HEK293 (cell line): ENCODE data around the gene RPL12.

Source experiments
- KLF16 ChIP-seq: fragments of 450-650 bp; formaldehyde crosslinking; IDR thresholded peaks from 2 replicates; pipeline ENCODE4 v1.5.1; 2017; ENCODE audit warnings: missing biosample characterization, missing genetic modification characterization
- ZNF561 ChIP-seq: fragments of 450-650 bp; IDR thresholded peaks from 2 replicates; pipeline ENCODE4 v1.5.1; 2018; ENCODE audit warnings: missing biosample characterization, missing genetic modification characterization, borderline replicate concordance
- ZNF624 ChIP-seq: fragments of 450-650 bp; formaldehyde crosslinking; IDR thresholded peaks from 2 replicates; pipeline ENCODE4 v1.5.1; 2017; ENCODE audit warnings: missing biosample characterization, missing genetic modification characterization
- ZNF76 ChIP-seq: fragments of 450-650 bp; formaldehyde crosslinking; IDR thresholded peaks from 2 replicates; pipeline ENCODE4; 2016; ENCODE audit warnings: low read depth, missing biosample characterization, missing genetic modification characterization, borderline replicate concordance
- ZSCAN23 ChIP-seq: fragments of 450-650 bp; formaldehyde crosslinking; IDR thresholded peaks from 2 replicates; pipeline ENCODE4 v1.5.1; 2016; ENCODE audit warnings: missing biosample characterization, missing genetic modification characterization
- TF ChIP-seq, protein P1 (sequence below): fragments of 450-650 bp; formaldehyde crosslinking; IDR thresholded peaks from 2 replicates; pipeline ENCODE4 v1.5.1; 2016; ENCODE audit warnings: missing biosample characterization, missing genetic modification characterization, low read depth
- TF ChIP-seq, protein P2 (sequence below): fragments of 450-650 bp; formaldehyde crosslinking; IDR thresholded peaks from 2 replicates; pipeline ENCODE4 v1.5.1; 2016; ENCODE audit warnings: missing biosample characterization, missing genetic modification characterization
- TF ChIP-seq, protein P3 (sequence below): fragments of 450-650 bp; formaldehyde crosslinking; conservative IDR thresholded peaks from 2 replicates; pipeline ENCODE4 v1.5.1; 2016; ENCODE audit warnings: low read depth, missing biosample characterization, missing genetic modification characterization
- TF ChIP-seq, protein P4 (sequence below): fragments of 450-650 bp; formaldehyde crosslinking; optimal IDR thresholded peaks from 2 replicates; pipeline ENCODE3; 2016; ENCODE audit warnings: missing biosample characterization, mild to moderate bottlenecking, missing genetic modification characterization
- TF ChIP-seq, protein P5 (sequence below): fragments of 450-650 bp; formaldehyde crosslinking; IDR thresholded peaks from 2 replicates; pipeline ENCODE4 v1.5.1; 2016; ENCODE audit warnings: missing biosample characterization, missing genetic modification characterization
- TF ChIP-seq, protein P6 (sequence below): fragments of 450-650 bp; formaldehyde crosslinking; IDR thresholded peaks from 2 replicates; pipeline ENCODE4 v1.5.1; 2017; ENCODE audit warnings: missing biosample characterization, missing genetic modification characterization

The RPL12 gene

DNA sequence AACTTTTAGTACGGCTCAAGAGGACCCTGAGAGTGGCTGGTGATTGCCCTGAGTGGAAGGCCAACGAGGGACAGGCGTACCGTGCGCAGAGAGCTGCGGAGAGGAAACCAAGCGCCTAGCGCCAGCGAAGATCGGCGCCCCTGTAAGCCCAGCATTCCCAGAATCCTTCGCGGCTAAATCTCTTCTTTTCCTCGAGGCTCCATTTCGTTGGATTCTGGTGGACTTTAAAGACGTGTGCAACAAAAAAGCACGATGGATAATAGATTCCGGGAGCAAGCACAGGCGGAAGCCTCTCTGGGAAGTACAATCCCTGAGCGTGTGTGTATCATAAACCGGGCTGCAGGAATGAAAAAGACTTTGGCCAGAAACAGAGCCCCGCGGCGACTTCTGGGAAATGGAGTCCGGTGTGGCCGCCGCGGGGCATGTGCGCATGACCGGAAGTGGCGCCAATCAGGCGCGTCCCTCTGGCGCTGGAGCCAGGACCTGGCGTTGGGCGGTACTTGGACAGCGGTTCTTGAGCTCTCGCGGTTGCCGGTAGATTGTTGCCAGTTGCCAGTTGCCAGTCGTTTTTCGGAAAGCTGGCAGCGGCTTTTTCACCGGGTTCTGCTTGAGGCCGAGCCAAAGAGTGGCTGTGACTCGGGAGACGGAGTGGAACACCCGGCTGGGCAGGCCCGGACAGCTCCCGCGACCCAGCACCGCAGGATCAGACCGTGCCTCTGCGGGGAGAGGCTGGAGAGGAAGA lies 27.1 kb downstream of the RPL12 start, which contains the start of gene ZNF79 (continued):
- TF ChIP-seq ZNF76 (tag by site-specific recombination) (peak; percentile 95), ZNF561 (tag by site-specific recombination) (0 out of 2 replicates have a peak, but pooled peaks have one; percentile 4), KLF16 (tag by site-specific recombination) (0 out of 2 replicates have a peak, but pooled peaks have one; percentile 41), ZSCAN23 (no peak), ZNF624 (tag by site-specific recombination) (no peak)
- TF ChIP-seq, protein P1, sequence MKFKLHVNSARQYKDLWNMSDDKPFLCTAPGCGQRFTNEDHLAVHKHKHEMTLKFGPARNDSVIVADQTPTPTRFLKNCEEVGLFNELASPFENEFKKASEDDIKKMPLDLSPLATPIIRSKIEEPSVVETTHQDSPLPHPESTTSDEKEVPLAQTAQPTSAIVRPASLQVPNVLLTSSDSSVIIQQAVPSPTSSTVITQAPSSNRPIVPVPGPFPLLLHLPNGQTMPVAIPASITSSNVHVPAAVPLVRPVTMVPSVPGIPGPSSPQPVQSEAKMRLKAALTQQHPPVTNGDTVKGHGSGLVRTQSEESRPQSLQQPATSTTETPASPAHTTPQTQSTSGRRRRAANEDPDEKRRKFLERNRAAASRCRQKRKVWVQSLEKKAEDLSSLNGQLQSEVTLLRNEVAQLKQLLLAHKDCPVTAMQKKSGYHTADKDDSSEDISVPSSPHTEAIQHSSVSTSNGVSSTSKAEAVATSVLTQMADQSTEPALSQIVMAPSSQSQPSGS (tag by site-specific recombination): no peak
- TF ChIP-seq, protein P2, sequence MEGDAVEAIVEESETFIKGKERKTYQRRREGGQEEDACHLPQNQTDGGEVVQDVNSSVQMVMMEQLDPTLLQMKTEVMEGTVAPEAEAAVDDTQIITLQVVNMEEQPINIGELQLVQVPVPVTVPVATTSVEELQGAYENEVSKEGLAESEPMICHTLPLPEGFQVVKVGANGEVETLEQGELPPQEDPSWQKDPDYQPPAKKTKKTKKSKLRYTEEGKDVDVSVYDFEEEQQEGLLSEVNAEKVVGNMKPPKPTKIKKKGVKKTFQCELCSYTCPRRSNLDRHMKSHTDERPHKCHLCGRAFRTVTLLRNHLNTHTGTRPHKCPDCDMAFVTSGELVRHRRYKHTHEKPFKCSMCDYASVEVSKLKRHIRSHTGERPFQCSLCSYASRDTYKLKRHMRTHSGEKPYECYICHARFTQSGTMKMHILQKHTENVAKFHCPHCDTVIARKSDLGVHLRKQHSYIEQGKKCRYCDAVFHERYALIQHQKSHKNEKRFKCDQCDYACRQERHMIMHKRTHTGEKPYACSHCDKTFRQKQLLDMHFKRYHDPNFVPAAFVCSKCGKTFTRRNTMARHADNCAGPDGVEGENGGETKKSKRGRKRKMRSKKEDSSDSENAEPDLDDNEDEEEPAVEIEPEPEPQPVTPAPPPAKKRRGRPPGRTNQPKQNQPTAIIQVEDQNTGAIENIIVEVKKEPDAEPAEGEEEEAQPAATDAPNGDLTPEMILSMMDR (tag by site-specific recombination): no peak
- TF ChIP-seq, protein P3, sequence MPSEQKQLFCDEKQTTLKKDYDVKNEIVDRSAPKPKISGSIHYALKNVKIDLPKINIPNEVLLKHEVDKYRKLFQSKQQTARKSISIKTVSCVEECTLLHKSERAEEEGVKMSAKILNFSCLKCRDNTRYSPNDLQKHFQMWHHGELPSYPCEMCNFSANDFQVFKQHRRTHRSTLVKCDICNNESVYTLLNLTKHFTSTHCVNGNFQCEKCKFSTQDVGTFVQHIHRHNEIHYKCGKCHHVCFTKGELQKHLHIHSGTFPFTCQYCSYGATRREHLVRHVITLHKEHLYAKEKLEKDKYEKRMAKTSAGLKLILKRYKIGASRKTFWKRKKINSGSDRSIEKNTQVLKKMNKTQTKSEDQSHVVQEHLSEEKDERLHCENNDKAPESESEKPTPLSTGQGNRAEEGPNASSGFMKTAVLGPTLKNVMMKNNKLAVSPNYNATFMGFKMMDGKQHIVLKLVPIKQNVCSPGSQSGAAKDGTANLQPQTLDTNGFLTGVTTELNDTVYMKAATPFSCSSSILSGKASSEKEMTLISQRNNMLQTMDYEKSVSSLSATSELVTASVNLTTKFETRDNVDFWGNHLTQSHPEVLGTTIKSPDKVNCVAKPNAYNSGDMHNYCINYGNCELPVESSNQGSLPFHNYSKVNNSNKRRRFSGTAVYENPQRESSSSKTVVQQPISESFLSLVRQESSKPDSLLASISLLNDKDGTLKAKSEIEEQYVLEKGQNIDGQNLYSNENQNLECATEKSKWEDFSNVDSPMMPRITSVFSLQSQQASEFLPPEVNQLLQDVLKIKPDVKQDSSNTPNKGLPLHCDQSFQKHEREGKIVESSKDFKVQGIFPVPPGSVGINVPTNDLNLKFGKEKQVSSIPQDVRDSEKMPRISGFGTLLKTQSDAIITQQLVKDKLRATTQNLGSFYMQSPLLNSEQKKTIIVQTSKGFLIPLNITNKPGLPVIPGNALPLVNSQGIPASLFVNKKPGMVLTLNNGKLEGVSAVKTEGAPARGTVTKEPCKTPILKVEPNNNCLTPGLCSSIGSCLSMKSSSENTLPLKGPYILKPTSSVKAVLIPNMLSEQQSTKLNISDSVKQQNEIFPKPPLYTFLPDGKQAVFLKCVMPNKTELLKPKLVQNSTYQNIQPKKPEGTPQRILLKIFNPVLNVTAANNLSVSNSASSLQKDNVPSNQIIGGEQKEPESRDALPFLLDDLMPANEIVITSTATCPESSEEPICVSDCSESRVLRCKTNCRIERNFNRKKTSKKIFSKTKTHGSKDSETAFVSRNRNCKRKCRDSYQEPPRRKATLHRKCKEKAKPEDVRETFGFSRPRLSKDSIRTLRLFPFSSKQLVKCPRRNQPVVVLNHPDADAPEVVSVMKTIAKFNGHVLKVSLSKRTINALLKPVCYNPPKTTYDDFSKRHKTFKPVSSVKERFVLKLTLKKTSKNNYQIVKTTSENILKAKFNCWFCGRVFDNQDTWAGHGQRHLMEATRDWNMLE (tag by site-specific recombination): no peak
- TF ChIP-seq, protein P4, sequence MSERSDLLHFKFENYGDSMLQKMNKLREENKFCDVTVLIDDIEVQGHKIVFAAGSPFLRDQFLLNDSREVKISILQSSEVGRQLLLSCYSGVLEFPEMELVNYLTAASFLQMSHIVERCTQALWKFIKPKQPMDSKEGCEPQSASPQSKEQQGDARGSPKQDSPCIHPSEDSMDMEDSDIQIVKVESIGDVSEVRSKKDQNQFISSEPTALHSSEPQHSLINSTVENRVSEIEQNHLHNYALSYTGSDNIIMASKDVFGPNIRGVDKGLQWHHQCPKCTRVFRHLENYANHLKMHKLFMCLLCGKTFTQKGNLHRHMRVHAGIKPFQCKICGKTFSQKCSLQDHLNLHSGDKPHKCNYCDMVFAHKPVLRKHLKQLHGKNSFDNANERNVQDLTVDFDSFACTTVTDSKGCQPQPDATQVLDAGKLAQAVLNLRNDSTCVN (tag by site-specific recombination): peak; percentile 42
- TF ChIP-seq, protein P5, sequence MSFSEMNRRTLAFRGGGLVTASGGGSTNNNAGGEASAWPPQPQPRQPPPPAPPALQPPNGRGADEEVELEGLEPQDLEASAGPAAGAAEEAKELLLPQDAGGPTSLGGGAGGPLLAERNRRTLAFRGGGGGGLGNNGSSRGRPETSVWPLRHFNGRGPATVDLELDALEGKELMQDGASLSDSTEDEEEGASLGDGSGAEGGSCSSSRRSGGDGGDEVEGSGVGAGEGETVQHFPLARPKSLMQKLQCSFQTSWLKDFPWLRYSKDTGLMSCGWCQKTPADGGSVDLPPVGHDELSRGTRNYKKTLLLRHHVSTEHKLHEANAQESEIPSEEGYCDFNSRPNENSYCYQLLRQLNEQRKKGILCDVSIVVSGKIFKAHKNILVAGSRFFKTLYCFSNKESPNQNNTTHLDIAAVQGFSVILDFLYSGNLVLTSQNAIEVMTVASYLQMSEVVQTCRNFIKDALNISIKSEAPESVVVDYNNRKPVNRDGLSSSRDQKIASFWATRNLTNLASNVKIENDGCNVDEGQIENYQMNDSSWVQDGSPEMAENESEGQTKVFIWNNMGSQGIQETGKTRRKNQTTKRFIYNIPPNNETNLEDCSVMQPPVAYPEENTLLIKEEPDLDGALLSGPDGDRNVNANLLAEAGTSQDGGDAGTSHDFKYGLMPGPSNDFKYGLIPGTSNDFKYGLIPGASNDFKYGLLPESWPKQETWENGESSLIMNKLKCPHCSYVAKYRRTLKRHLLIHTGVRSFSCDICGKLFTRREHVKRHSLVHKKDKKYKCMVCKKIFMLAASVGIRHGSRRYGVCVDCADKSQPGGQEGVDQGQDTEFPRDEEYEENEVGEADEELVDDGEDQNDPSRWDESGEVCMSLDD: 0 out of 2 replicates have a peak, but pooled peaks have one; percentile 17
- TF ChIP-seq, protein P6, sequence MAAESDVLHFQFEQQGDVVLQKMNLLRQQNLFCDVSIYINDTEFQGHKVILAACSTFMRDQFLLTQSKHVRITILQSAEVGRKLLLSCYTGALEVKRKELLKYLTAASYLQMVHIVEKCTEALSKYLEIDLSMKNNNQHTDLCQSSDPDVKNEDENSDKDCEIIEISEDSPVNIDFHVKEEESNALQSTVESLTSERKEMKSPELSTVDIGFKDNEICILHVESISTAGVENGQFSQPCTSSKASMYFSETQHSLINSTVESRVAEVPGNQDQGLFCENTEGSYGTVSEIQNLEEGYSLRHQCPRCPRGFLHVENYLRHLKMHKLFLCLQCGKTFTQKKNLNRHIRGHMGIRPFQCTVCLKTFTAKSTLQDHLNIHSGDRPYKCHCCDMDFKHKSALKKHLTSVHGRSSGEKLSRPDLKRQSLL: peak; percentile 100
